Measurements from ENCODE around the gene DLG1.

DNA sequence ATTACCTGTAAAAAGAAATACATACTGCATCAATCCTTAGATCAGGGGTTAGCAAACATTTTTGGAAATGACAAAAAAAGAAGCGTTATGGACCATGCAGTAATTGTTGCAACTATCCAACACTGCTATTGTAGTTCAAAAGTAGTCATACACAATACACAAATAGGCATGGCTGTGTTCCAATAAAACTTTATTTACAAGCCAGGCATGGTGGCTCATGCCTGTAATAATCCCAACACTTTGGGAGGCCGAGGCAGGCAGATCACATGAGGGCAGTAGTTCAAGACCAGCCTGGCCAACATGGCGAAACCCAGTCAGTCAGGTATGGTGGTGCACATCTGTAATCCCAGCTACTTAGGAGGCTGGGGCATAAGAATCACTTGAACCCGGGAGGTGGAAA, 124.8 kb downstream of the DLG1 start:
- TF ChIP-seq, protein P1, sequence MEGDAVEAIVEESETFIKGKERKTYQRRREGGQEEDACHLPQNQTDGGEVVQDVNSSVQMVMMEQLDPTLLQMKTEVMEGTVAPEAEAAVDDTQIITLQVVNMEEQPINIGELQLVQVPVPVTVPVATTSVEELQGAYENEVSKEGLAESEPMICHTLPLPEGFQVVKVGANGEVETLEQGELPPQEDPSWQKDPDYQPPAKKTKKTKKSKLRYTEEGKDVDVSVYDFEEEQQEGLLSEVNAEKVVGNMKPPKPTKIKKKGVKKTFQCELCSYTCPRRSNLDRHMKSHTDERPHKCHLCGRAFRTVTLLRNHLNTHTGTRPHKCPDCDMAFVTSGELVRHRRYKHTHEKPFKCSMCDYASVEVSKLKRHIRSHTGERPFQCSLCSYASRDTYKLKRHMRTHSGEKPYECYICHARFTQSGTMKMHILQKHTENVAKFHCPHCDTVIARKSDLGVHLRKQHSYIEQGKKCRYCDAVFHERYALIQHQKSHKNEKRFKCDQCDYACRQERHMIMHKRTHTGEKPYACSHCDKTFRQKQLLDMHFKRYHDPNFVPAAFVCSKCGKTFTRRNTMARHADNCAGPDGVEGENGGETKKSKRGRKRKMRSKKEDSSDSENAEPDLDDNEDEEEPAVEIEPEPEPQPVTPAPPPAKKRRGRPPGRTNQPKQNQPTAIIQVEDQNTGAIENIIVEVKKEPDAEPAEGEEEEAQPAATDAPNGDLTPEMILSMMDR (IDR thresholded peaks at IDR 0.05 in 2 of 3, conservative IDR thresholded peaks at IDR 0.05 in 1 of 3; ENCODE audit: borderline replicate concordance in 1 of 3, insufficient read depth in 1 of 3, low read depth in 2 of 3, low read length in 2 of 3) = no peak
- TF ChIP-seq SRF (IDR thresholded peaks at IDR 0.05; ENCODE audit: low read depth) (no peak), EZH2 (IDR thresholded peaks at IDR 0.05) (no peak), CBX3 (IDR thresholded peaks at IDR 0.05; ENCODE audit: low read depth) (no peak), POLR2A (IDR thresholded peaks at IDR 0.05; ENCODE audit: borderline replicate concordance, extremely low read depth, insufficient read depth, insufficient read length) (no peak), CEBPB (IDR thresholded peaks at IDR 0.05; ENCODE audit: low read depth) (no peak)
- TF ChIP-seq, protein P2, sequence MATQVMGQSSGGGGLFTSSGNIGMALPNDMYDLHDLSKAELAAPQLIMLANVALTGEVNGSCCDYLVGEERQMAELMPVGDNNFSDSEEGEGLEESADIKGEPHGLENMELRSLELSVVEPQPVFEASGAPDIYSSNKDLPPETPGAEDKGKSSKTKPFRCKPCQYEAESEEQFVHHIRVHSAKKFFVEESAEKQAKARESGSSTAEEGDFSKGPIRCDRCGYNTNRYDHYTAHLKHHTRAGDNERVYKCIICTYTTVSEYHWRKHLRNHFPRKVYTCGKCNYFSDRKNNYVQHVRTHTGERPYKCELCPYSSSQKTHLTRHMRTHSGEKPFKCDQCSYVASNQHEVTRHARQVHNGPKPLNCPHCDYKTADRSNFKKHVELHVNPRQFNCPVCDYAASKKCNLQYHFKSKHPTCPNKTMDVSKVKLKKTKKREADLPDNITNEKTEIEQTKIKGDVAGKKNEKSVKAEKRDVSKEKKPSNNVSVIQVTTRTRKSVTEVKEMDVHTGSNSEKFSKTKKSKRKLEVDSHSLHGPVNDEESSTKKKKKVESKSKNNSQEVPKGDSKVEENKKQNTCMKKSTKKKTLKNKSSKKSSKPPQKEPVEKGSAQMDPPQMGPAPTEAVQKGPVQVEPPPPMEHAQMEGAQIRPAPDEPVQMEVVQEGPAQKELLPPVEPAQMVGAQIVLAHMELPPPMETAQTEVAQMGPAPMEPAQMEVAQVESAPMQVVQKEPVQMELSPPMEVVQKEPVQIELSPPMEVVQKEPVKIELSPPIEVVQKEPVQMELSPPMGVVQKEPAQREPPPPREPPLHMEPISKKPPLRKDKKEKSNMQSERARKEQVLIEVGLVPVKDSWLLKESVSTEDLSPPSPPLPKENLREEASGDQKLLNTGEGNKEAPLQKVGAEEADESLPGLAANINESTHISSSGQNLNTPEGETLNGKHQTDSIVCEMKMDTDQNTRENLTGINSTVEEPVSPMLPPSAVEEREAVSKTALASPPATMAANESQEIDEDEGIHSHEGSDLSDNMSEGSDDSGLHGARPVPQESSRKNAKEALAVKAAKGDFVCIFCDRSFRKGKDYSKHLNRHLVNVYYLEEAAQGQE (IDR thresholded peaks at IDR 0.05; ENCODE audit: low read depth) = no peak

All from HCT116 (cell line).